Keratinocyte (primary cell): ENCODE data around the gene ALOXE3.

Experiments used
- CTCF ChIP-seq, 3 experiments: IDR thresholded peaks in 1 of 3; conservative IDR thresholded peaks in 1 of 3; optimal IDR thresholded peaks in 1 of 3; 2 replicates in 2 of 3; 3 replicates in 1 of 3; pipeline versions ENCODE3 to v1.5.1; 2011; ENCODE audit warnings: low read length in 3 of 3, mild to moderate bottlenecking in 3 of 3, moderate library complexity in 2 of 3, control low read depth in 1 of 3, inconsistent platforms in 1 of 3; ENCODE audit not compliant: insufficient read depth in 2 of 3; ENCODE audit errors: extremely low read depth in 1 of 3
- EZH2 ChIP-seq: IDR thresholded peaks from one replicate; pipeline ENCODE4 v1.6.1; 2012; ENCODE audit warnings: inconsistent platforms, mild to moderate bottlenecking, low read length, moderate library complexity

DNA sequence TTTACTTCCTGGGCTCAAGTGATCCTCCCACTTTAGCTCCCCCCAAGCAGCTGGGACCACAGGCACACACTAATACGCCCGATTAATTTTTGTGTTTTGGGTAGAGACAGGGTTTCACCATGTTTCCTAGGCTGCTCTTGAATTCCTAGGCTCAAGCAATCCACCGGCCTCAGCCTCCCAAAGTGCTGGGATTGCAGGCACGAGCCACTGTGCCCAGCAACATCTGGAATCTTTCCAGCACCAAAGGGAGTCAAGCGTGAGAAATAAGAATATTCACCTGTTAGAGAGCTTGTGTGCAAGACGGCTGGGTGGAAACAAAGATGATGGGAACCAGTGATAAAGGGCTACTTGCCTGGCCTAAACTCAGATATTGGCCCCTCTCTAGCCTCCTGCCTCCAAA, 16.6 kb downstream of the ALOXE3 start:
- TF ChIP-seq CTCF (optimal IDR thresholded peaks at IDR 0.05 in 1 of 3, IDR thresholded peaks at IDR 0.05 in 1 of 3, conservative IDR thresholded peaks at IDR 0.05 in 1 of 3; ENCODE audit: extremely low read depth in 1 of 3, insufficient read depth in 2 of 3, low read length in 3 of 3) (no peak), EZH2 (no peak)
